CD4-positive, CD25-positive, alpha-beta regulatory T cell (primary cell): ENCODE data around the gene PDE8B. TPM values are rescaled to one million over a fixed set of nuclear protein-coding genes. Genes with fewer than 3 reads are reported as not detected.

ENCODE experiments used
- ATAC-seq, 2 donors: fragments of 150-1000 bp; cut with Tn5 transposase; one replicate each; pipeline ENCODE4 v1.10.0; 2021; ENCODE audit warnings: low read depth in 2 of 2, moderate number of reproducible peaks in 2 of 2, moderate library complexity in 1 of 2
- DNase-seq, 3 donors: peaks; one replicate each; pipeline versions ENCODE4 v3.0.0 to v3.0.0-alpha.2; 2012 to 2022; ENCODE audit warnings: mixed read lengths in 1 of 3
- H3K27ac ChIP-seq: one replicate; pipeline ENCODE4 v1.7.0; 2013; ENCODE audit warnings: mild to moderate bottlenecking, low read length; ENCODE audit not compliant: insufficient read depth, poor library complexity, severe bottlenecking
- H3K27me3 ChIP-seq: one replicate; pipeline ENCODE4 v1.7.0; 2013; ENCODE audit warnings: low read length; ENCODE audit not compliant: control insufficient read depth, insufficient read depth
- H3K36me3 ChIP-seq: one replicate; pipeline ENCODE4 v1.7.0; 2013; ENCODE audit warnings: mild to moderate bottlenecking, low read length, moderate library complexity; ENCODE audit not compliant: control insufficient read depth, insufficient read depth
- H3K4me1 ChIP-seq: 2 replicates; pipeline ENCODE4 v1.7.0; 2013; ENCODE audit warnings: mild to moderate bottlenecking, low read length; ENCODE audit not compliant: insufficient read depth, control insufficient read depth, poor library complexity, severe bottlenecking
- H3K4me3 ChIP-seq: one replicate; pipeline ENCODE4 v1.7.0; 2013; ENCODE audit warnings: low read depth, mild to moderate bottlenecking, low read length, moderate library complexity
- H3K9me3 ChIP-seq, 2 experiments: 1 replicate in 1 of 2; 2 replicates in 1 of 2; pipeline ENCODE4 v1.7.0; 2013; ENCODE audit warnings: low read length in 2 of 2, mild to moderate bottlenecking in 1 of 2, moderate library complexity in 1 of 2; ENCODE audit not compliant: control insufficient read depth in 2 of 2
- H3K27ac Mint-ChIP-seq, 3 donors: one replicate each; pipeline ENCODE4 v1.8.0; 2020 to 2022; ENCODE audit warnings: mild to moderate bottlenecking in 3 of 3, mixed read lengths in 3 of 3, moderate library complexity in 2 of 3
- H3K27me3 Mint-ChIP-seq: one replicate; pipeline ENCODE4 v1.8.0; 2022; ENCODE audit warnings: mild to moderate bottlenecking, mixed read lengths
- H3K36me3 Mint-ChIP-seq: one replicate; pipeline ENCODE4 v1.8.0; 2020; ENCODE audit warnings: mixed read lengths
- H3K4me1 Mint-ChIP-seq, 4 donors: one replicate each; pipeline ENCODE4 v1.8.0; 2020 to 2022; ENCODE audit warnings: mixed read lengths in 4 of 4, mild to moderate bottlenecking in 1 of 4
- H3K4me3 Mint-ChIP-seq, 4 donors: one replicate each; pipeline ENCODE4 v1.8.0; 2020 to 2022; ENCODE audit warnings: mild to moderate bottlenecking in 4 of 4, mixed read lengths in 4 of 4, moderate library complexity in 3 of 4
- H3K9me3 Mint-ChIP-seq, 7 donors: one replicate each; pipeline ENCODE4 v1.8.0; 2020 to 2022; ENCODE audit warnings: mixed read lengths in 7 of 7, mild to moderate bottlenecking in 3 of 7, moderate library complexity in 2 of 7
- polyA plus RNA-seq, 4 donors: library from polyadenylated mRNA; unstranded; fragments of 300-500 nt; fragmentation: Illumina TruSeq; gene quantifications; one replicate each; pipeline ENCODE4 v1.2.3, GENCODE V29; 2021
- total RNA-seq: library from RNA; stranded (reverse); gene quantifications from one replicate; pipeline ENCODE4 v1.2.3, GENCODE V29; 2022

Gene PDE8B
- total RNA-seq (not detected), polyA plus RNA-seq (under 1 TPM in 2 of 4 donors, not detected in 2; 0.03 to 0.09 TPM)

- H3K4me3 ChIP-seq: no peak within 1 kb of the TSS
- DNase-seq: peak in 1 of 3 donors; percentile 26
- H3K27ac Mint-ChIP-seq: peak within 1 kb of the TSS in 1 of 3 donors; percentile 5
These were observed at the start of gene PDE8B for GRCh38 chr5:77210091-77210963. Gene PDE8B (plus strand): TSS chr5:77210680. CDS start chr5:77210926, 246 bp downstream.

GRCh38 chr5:77163453-77163852 is 47.0 kb upstream of the PDE8B start:
- no peak overlapping the region for H3K27ac ChIP-seq
- no peak overlapping the region for H3K4me3 Mint-ChIP-seq
- H3K4me1 Mint-ChIP-seq: no peaks in the 10 kb centered on the region
- DNase-seq (no peak), ATAC-seq (no peak)
- H3K27ac Mint-ChIP-seq: no peak overlapping the region
- peaks cover 6% of the 10 kb centered on the region for H3K27me3 ChIP-seq
- no peaks in the 10 kb centered on the region for H3K9me3 ChIP-seq
- no peaks in the 10 kb centered on the region for H3K36me3 ChIP-seq
- H3K4me1 ChIP-seq: no peaks in the 10 kb centered on the region
- peaks cover 0 to 4% (median 0%) of the 10 kb centered on the region in 7 donors for H3K9me3 Mint-ChIP-seq
- no peaks in the 10 kb centered on the region for H3K36me3 Mint-ChIP-seq
- no peak overlapping the region for H3K4me3 ChIP-seq
- no peaks in the 10 kb centered on the region for H3K27me3 Mint-ChIP-seq

More at GRCh38 chr5:77210091-77210963, at the start of gene PDE8B:
- Mint-ChIP-seq H3K36me3 (no peaks in the 10 kb centered on the region), H3K4me3 (peak within 1 kb of the TSS; percentile 78 to 84 (median 82)), H3K9me3 (peaks cover 0 to 5% (median 0%) of the 10 kb centered on the region in 7 donors), H3K4me1 (peaks cover 0 to 15% (median under 1%) of the 10 kb centered on the region in 4 donors), H3K27me3 (peaks cover 58% of the 10 kb centered on the region)
- Histone ChIP-seq H3K4me1 (peaks cover 9% of the 10 kb centered on the region), H3K36me3 (no peaks in the 10 kb centered on the region), H3K9me3 (no peaks in the 10 kb centered on the region), H3K27me3 (peaks cover 30% of the 10 kb centered on the region), H3K27ac (no peak within 1 kb of the TSS)
- ATAC-seq: peak; percentile 26 to 31

DNA sequence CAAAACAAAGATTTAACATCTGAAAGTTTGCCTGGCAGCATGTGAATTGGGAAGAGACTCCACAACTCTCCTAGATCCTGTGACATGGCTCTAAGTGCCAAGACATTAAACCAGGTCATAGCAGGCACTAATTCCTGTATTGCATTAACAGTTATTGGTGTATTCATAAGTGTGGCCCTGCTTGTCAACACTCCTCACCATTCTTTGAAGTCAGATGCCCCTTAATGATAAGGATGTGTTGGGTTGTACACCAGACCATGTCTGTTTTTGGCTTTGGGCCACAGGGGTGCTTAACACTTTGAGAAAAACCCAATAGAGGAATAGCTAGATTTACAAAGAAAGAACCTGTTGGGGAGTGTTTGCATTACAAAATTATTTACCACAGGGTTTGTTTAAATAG is 43.4 kb upstream of the PDE8B start:
- H3K27me3 Mint-ChIP-seq: peaks cover 7% of the 10 kb centered on the region
- H3K9me3 Mint-ChIP-seq: peaks cover 0 to 4% (median 0%) of the 10 kb centered on the region in 7 donors
- Histone ChIP-seq H3K4me3 (no peak overlapping the region), H3K27ac (no peak overlapping the region), H3K4me1 (no peaks in the 10 kb centered on the region), H3K27me3 (peaks cover 13% of the 10 kb centered on the region), H3K9me3 (no peaks in the 10 kb centered on the region), H3K36me3 (no peaks in the 10 kb centered on the region)
- H3K4me3 Mint-ChIP-seq: no peak overlapping the region
- H3K27ac Mint-ChIP-seq: no peak overlapping the region
- no peaks in the 10 kb centered on the region for H3K4me1 Mint-ChIP-seq
- DNase-seq (no peak), ATAC-seq (no peak)
- no peaks in the 10 kb centered on the region for H3K36me3 Mint-ChIP-seq

DNA sequence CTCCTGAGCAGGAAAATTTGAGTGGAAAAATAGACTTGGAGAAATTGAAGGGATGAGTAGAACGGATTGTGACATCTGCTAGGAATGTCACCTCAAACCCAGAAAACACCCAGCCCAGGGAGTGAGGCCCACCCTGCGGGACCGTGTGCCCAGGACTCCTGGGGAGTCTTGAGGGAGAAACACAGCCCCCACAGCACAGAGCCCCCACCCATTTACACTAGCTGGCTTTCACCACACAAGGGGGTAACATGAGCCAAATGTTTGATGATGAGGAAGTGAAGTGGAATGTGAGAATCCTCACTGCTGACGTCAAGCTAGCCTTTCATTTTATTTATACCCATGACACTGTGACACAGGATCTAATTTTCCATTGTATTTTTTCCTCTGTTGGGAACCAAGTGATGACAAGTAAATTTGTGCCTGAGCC is 42.8 kb upstream of the PDE8B start:
- H3K27ac Mint-ChIP-seq: no peak overlapping the region
- DNase-seq (no peak), ATAC-seq (no peak)
- Histone ChIP-seq H3K9me3 (no peaks in the 10 kb centered on the region), H3K27ac (no peak overlapping the region), H3K4me3 (no peak overlapping the region), H3K4me1 (no peaks in the 10 kb centered on the region), H3K36me3 (no peaks in the 10 kb centered on the region), H3K27me3 (peaks cover 13% of the 10 kb centered on the region)
- no peak overlapping the region for H3K4me3 Mint-ChIP-seq
- H3K9me3 Mint-ChIP-seq: peaks cover 0 to 4% (median 0%) of the 10 kb centered on the region in 7 donors
- H3K36me3 Mint-ChIP-seq: no peaks in the 10 kb centered on the region
- H3K27me3 Mint-ChIP-seq: peaks cover 7% of the 10 kb centered on the region
- no peaks in the 10 kb centered on the region for H3K4me1 Mint-ChIP-seq

DNA sequence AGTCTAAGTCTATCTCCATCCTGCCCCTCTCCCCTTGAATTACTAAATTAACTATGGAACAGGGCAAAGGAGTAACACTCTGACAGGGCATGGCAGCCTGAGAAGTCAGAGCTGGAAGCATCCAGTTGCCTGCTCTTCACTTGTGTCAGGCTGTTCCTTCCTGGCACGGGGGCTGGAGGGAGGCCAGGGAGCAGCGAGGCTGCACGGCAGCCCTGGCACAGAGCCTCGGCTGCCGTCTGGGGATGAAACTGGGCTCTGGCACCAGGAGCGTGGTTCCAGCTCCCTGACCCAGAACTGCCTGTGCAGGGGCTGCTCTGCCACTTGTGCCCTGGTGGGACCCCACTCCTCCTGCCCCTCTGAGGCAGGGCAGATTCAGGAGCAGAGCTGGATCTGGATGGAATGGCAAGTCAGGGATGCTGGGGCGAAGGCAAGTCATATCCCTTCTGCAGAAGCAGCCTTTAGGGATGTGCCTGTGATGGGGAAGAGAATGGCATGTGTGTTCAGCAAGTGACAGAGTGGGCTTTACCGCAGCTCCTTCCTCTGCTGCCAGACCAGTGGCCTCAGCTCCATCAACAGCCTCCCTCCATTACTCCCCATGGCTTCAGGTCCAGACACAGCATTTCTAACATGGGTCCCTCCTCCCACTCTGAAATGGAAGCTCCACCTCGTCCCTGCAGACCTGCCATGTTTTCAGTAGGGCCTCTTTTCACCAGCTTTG is 42.2 kb upstream of the PDE8B start:
- H3K4me1 Mint-ChIP-seq: no peaks in the 10 kb centered on the region
- H3K9me3 ChIP-seq: no peaks in the 10 kb centered on the region
- H3K27ac Mint-ChIP-seq: no peak overlapping the region
- H3K27me3 Mint-ChIP-seq: peaks cover 7% of the 10 kb centered on the region
- H3K4me3 ChIP-seq: no peak overlapping the region
- no peaks in the 10 kb centered on the region for H3K4me1 ChIP-seq
- no peak for ATAC-seq
- peaks cover 0 to 4% (median 0%) of the 10 kb centered on the region in 7 donors for H3K9me3 Mint-ChIP-seq
- no peaks in the 10 kb centered on the region for H3K36me3 Mint-ChIP-seq
- H3K27ac ChIP-seq: no peak overlapping the region
- H3K36me3 ChIP-seq: no peaks in the 10 kb centered on the region
- peaks cover 13% of the 10 kb centered on the region for H3K27me3 ChIP-seq
- DNase-seq: no peak
- H3K4me3 Mint-ChIP-seq: no peak overlapping the region

- H3K36me3 Mint-ChIP-seq: no peaks in the 10 kb centered on the region
- no peak overlapping the region for H3K27ac ChIP-seq
- ATAC-seq: no peak
- peaks cover 7% of the 10 kb centered on the region for H3K27me3 Mint-ChIP-seq
- H3K4me3 ChIP-seq: no peak overlapping the region
- no peaks in the 10 kb centered on the region for H3K9me3 Mint-ChIP-seq
- H3K27me3 ChIP-seq: peaks cover 11% of the 10 kb centered on the region
- no peaks in the 10 kb centered on the region for H3K4me1 Mint-ChIP-seq
- no peak overlapping the region for H3K27ac Mint-ChIP-seq
- no peak for DNase-seq
- H3K9me3 ChIP-seq: no peaks in the 10 kb centered on the region
- no peaks in the 10 kb centered on the region for H3K4me1 ChIP-seq
- H3K4me3 Mint-ChIP-seq: no peak overlapping the region
- no peaks in the 10 kb centered on the region for H3K36me3 ChIP-seq
These were observed 41.6 kb upstream of the PDE8B start for GRCh38 chr5:77168879-77169244.

- Mint-ChIP-seq H3K27ac (no peak overlapping the region), H3K36me3 (no peaks in the 10 kb centered on the region), H3K27me3 (peaks cover 7% of the 10 kb centered on the region), H3K4me3 (no peak overlapping the region), H3K4me1 (no peaks in the 10 kb centered on the region), H3K9me3 (no peaks in the 10 kb centered on the region)
- Histone ChIP-seq H3K4me3 (no peak overlapping the region), H3K27me3 (peaks cover 7% of the 10 kb centered on the region), H3K27ac (no peak overlapping the region), H3K36me3 (no peaks in the 10 kb centered on the region), H3K9me3 (no peaks in the 10 kb centered on the region), H3K4me1 (no peaks in the 10 kb centered on the region)
- no peak for ATAC-seq
- no peak for DNase-seq
These were observed 40.1 kb upstream of the PDE8B start for GRCh38 chr5:77170196-77170890.
